HFF-Myc (cell line): ENCODE data around the gene CNOT3.

Experiments used
- DNase-seq: peaks from one replicate; pipeline ENCODE4 v3.0.0-alpha.2; 2011; ENCODE audit warnings: low read depth; ENCODE audit errors: extremely low read depth
- H3K4me3 ChIP-seq: replicated peaks from 2 replicates; pipeline ENCODE4 v1.5.1; 2011; ENCODE audit warnings: low read depth, mild to moderate bottlenecking, control low read depth, low read length
- TF ChIP-seq, protein P1 (sequence below): IDR thresholded peaks from 2 replicates; pipeline ENCODE4 v1.5.1; 2012; ENCODE audit warnings: mild to moderate bottlenecking, low read depth, low read length, control low read depth; ENCODE audit errors: missing control alignments

Gene CNOT3

DNA sequence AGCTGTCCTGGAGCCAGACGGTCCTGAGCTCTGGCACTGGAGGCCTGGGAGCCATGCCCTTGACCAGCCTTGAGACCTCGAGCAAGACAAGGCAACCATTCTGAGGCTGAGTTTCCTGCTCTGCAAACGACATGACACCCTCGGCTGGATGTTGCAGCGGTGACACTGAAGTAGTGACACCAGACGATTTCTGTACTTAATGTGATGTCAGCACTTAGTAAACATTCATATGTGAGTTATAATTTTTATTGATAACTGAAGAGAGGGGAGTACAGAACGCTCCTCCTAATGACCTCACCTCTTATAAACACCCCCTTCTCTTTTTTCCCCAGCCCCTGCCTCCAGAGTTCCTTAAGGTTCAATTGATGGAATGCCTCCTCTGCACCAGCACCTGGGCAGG lies 29.1 kb upstream of the CNOT3 start:
- DNase-seq = no peak
- TF ChIP-seq, protein P1, sequence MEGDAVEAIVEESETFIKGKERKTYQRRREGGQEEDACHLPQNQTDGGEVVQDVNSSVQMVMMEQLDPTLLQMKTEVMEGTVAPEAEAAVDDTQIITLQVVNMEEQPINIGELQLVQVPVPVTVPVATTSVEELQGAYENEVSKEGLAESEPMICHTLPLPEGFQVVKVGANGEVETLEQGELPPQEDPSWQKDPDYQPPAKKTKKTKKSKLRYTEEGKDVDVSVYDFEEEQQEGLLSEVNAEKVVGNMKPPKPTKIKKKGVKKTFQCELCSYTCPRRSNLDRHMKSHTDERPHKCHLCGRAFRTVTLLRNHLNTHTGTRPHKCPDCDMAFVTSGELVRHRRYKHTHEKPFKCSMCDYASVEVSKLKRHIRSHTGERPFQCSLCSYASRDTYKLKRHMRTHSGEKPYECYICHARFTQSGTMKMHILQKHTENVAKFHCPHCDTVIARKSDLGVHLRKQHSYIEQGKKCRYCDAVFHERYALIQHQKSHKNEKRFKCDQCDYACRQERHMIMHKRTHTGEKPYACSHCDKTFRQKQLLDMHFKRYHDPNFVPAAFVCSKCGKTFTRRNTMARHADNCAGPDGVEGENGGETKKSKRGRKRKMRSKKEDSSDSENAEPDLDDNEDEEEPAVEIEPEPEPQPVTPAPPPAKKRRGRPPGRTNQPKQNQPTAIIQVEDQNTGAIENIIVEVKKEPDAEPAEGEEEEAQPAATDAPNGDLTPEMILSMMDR = no peak
- H3K4me3 ChIP-seq = no peak overlapping the region

DNA sequence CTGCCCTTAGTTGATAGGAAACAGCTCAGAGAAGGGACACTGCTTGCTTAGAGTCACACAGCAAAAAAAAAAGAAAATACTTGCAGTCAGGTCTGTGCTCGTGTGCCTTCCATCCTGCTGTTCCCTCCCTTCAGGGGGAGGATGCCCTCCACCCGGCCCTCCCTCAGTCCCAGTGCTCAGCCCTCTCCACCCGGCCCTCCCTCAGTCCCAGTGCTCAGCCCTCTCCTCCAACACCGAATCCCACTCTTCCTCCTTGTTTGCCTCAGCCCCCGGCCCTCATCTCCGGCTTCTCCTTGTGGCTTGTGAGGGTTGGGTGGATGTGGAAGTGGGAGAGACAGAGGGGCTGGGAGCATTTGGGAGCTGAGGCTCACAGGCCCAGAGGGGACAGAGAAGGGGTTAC lies 27.9 kb upstream of the CNOT3 start:
- DNase-seq = no peak
- no peak overlapping the region for H3K4me3 ChIP-seq
- TF ChIP-seq, protein P1 = no peak

DNA sequence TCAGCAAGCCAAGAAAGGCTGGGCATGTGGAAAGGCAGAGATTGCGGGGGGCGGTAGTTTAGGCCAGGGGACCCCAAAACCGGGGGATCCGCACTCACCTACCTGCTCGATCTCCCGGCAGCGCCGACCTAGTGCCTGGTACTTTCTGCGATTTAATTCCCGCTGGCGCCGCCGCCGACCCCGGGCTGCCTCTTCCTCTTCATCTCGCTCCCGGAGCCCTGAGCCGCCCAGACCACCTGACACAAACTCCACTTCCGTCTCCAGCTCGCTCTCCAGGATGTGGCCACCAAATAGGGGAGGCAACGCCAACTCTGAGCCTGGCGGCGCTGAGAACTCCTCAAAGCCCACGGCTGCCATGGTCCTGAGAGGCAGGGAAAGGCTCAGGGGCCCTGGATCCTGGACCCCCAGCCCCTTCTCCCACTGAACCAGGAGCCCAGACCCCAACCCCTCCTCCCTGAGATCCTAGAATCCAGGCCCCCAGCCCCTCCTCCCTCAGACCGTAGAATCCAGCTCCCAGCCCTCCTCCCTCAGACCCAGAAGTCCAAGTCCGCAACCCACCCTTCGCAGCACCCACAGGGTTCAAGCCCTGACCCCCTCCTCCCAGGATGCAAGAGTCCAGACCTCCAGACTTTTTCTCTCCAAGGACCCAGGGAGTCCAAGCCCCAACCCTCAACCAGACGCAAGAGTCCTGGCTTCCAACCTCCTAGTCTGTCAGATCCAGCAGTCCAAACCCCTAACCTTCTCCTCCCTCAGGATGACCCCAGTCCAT lies 23.0 kb upstream of the CNOT3 start:
- H3K4me3 ChIP-seq = peak overlapping the region; percentile 82
- TF ChIP-seq, protein P1 = no peak
- DNase-seq = no peak

DNA sequence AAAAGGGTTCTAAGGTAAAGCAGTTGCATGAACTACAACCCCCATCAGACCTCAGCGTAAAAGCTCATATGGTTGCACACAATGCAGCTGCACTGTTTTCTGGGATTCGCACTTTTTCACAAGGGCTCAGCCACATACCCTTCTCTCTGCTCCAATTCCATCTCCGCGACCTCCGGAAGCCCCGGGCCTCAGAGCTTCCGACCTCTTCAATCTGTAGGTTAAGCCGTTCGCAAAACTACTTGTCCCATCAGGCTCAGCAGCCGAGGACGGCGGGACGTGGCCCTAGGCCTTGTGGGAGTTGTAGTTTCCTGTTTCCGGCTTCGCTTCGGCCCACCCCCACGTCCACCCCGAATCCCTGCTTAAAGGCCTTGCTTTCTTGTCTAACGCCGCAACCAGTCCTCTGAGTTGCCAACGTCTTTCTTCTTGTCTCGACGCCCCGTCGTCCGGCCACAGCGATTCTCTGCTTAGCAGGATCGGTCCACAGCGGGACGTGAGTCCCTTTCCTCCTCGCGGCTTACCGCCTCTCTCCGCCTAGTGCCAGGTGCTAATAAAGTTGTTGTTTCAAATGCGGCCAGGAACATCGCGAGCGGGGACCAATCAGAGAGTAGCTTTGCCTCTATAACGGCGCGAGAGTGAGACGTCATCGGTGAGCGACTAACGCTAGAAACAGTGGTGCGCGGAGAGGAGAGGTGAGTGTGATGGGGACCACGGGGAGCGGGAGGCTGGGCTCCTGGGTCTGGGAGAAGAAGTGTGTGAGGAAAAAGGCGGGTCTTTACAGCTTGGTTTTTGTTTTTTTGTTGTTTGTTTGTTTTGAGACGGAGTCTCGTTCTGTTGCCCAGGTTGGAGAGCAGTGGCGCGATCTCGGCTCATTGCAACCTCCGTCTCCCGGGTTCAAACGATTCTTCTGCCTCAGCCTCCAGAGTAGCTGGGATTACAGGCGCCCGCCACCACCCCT lies 22.2 kb upstream of the CNOT3 start, which contains the start of the genes PRPF31 and TFPT:
TSS of gene PRPF31 (plus strand) at position 646 of the 955 bp plus-strand sequence. CDS start 2,525 bp downstream, outside the sequence.
TSS of gene TFPT (minus strand) at position 549 of the 955 bp plus-strand sequence. CDS start at position 161, 388 bp downstream.
- DNase-seq = peak; percentile 97
- TF ChIP-seq, protein P1 = no peak

DNA sequence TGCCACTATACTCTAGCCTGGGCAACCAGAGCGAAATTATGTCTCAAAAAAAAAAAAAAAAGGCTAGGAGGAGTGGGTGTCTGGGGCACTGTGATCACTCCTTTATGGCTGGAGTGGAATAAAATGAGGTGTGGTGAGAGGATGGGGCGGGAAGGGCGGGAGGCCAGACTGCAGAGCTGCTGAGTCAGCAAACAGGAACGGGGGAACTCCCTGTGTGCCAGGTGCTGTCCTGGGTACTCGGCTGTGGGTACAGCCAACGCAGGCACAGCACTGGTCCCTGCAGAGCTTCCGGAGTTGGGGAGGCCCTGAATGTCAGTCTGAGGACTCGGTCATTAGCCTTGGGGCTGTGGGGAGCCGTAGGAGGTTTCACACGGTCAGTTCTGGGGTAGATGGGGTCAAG lies 16.3 kb upstream of the CNOT3 start:
- no peak for DNase-seq
- no peak overlapping the region for H3K4me3 ChIP-seq
- TF ChIP-seq, protein P1 = no peak

More for the DNA sequence above, 22.2 kb upstream of the CNOT3 start, which contains the start of the genes PRPF31 and TFPT:
- peak within 1 kb of the TSS; percentile 82 for H3K4me3 ChIP-seq

DNA sequence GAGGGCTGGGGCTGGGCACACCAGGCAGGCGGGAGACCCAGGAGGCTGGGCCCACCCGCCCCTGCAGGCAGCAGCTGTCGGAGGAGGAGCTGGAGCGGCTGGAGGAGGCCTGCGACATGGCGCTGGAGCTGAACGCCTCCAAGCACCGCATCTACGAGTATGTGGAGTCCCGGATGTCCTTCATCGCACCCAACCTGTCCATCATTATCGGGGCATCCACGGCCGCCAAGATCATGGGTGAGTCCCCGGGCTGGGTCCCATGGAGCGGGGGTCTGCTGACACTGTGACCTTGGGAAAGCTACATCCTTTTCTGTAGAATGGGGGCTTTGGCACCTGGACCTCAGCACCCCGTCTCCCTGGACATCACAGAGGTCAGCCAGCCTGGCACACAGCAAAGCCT lies 13.9 kb upstream of the CNOT3 start:
- DNase-seq = no peak
- H3K4me3 ChIP-seq = no peak overlapping the region
- TF ChIP-seq, protein P1 = no peak
